GM06990 (cell line): ENCODE results near the gene RAX2.

Experiments
- DNase-seq: peaks from one replicate; pipeline ENCODE4 v3.0.0-alpha.2; 2011; ENCODE audit not compliant: insufficient read length; ENCODE audit errors: extremely low read depth
- H3K27me3 ChIP-seq: replicated peaks from 2 replicates; pipeline ENCODE4 v1.6.0; 2011; ENCODE audit warnings: low read length; ENCODE audit not compliant: control insufficient read depth, insufficient read depth
- H3K36me3 ChIP-seq: 2 replicates; pipeline ENCODE4 v1.5.1; 2011; ENCODE audit warnings: low read length; ENCODE audit not compliant: control insufficient read depth, insufficient read depth
- H3K4me3 ChIP-seq: replicated peaks from 2 replicates; pipeline ENCODE4 v1.5.1; 2011; ENCODE audit warnings: low read depth, mild to moderate bottlenecking, control low read depth, low read length
- TF ChIP-seq, protein P1 (sequence below): IDR thresholded peaks from 2 replicates; pipeline ENCODE4 v1.5.1; 2011; ENCODE audit warnings: low read length, control low read depth, mild to moderate bottlenecking, inconsistent platforms; ENCODE audit not compliant: insufficient read depth, poor library complexity, severe bottlenecking

The RAX2 gene

GRCh38 chr19:3809881-3810707 is 38.1 kb upstream of the RAX2 start:
- Histone ChIP-seq H3K27me3 (no peaks in the 10 kb centered on the region), H3K36me3 (no peaks in the 10 kb centered on the region), H3K4me3 (peak overlapping the region; percentile 7; the same call in 1 of the 2 replicates)
- DNase-seq = peak; percentile 73
- TF ChIP-seq, protein P1, sequence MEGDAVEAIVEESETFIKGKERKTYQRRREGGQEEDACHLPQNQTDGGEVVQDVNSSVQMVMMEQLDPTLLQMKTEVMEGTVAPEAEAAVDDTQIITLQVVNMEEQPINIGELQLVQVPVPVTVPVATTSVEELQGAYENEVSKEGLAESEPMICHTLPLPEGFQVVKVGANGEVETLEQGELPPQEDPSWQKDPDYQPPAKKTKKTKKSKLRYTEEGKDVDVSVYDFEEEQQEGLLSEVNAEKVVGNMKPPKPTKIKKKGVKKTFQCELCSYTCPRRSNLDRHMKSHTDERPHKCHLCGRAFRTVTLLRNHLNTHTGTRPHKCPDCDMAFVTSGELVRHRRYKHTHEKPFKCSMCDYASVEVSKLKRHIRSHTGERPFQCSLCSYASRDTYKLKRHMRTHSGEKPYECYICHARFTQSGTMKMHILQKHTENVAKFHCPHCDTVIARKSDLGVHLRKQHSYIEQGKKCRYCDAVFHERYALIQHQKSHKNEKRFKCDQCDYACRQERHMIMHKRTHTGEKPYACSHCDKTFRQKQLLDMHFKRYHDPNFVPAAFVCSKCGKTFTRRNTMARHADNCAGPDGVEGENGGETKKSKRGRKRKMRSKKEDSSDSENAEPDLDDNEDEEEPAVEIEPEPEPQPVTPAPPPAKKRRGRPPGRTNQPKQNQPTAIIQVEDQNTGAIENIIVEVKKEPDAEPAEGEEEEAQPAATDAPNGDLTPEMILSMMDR = no peak

- H3K27me3 ChIP-seq = no peaks in the 10 kb centered on the region
- TF ChIP-seq, protein P1 = no peak
- no peak overlapping the region for H3K4me3 ChIP-seq
- no peak for DNase-seq
- H3K36me3 ChIP-seq = no peaks in the 10 kb centered on the region
Observed at GRCh38 chr19:3808420-3809143, 36.6 kb upstream of the RAX2 start.

GRCh38 chr19:3807574-3808354 is 35.7 kb upstream of the RAX2 start:
- TF ChIP-seq, protein P1 = no peak
- H3K4me3 ChIP-seq = no peak overlapping the region
- no peaks in the 10 kb centered on the region for H3K36me3 ChIP-seq
- no peak for DNase-seq
- no peaks in the 10 kb centered on the region for H3K27me3 ChIP-seq

DNA sequence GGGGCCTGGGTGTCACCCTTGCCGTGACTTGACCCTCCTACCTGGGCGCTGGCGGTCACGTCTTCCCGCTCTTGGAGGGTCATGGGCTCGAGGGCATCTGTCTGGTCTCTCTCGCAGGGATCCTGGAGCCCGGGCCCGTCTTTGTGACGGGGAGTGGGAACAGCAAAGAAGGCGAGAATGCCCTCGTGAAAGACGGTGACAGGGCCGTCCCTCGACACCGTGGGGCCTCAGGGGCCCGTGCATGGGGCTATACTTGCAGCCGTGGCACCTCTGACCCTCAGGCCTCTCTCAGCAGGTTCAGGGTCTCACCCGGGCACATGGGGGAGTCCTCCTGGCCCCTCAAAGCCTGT is 35.1 kb upstream of the RAX2 start:
- DNase-seq = no peak
- H3K4me3 ChIP-seq = no peak overlapping the region
- no peaks in the 10 kb centered on the region for H3K36me3 ChIP-seq
- TF ChIP-seq, protein P1 = no peak
- no peaks in the 10 kb centered on the region for H3K27me3 ChIP-seq

DNA sequence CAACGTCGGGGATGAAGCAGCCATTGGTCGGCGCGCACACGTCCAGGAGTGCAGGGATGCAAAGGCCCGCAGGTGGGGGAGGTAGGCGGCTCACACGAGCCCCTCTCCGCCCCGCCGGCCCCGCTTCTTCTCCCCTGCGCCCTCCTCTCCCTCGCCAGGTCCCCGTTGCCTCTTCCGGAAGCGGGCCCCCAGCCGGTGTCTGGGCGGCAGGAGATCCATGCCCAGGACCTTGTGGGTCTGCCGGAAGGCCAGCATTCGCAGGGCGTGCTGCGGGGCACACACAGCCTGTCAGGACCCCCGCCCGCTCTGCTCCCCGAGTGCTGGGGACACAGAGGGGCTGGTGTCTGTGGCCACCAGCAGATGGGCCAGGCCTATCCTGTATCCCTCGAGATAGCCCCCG is 33.8 kb upstream of the RAX2 start:
- DNase-seq = no peak
- TF ChIP-seq, protein P1 = no peak
- Histone ChIP-seq H3K27me3 (no peaks in the 10 kb centered on the region), H3K4me3 (no peak overlapping the region), H3K36me3 (no peaks in the 10 kb centered on the region)
